ENCODE results near the gene NCAPG2.

- TF ChIP-seq CTCF (IDR thresholded peaks at IDR 0.05) (no peak), POLR2A (IDR thresholded peaks at IDR 0.05) (no peak)
Observed at GRCh38 chr7:158650821-158651225, 53.8 kb downstream of the NCAPG2 start.
